ENCODE measurements around the gene PHKA2.

DNA sequence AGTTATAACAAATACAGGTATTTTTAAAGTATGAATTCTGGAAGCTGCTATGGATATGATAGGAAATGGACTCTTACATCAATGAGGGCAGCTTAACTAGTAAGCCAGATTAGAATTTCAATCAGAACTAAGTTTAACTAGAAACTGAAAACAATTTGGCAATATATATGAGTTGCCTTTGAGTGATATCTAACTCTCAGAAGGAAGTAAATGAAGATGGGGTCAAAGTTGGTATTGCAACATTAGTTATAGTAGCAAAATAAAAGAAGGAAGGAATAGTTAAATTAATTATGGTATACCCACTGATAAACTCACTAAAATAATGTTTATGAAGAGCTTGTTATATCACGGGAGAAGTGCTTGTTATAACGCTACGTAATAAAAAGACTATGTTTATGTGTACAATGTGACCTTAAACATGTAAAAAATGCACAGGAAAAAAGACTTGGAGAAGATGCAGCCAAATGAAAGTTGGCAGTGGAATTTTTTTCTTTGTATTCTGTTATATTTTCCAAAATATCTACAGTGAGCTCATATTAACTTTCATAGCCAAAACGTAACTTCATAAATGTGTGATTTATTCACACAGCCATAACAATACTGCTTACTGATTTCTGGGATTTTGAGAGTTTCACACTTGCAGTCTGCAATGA lies 34.5 kb downstream of the PHKA2 start:
- TF ChIP-seq, protein P1, sequence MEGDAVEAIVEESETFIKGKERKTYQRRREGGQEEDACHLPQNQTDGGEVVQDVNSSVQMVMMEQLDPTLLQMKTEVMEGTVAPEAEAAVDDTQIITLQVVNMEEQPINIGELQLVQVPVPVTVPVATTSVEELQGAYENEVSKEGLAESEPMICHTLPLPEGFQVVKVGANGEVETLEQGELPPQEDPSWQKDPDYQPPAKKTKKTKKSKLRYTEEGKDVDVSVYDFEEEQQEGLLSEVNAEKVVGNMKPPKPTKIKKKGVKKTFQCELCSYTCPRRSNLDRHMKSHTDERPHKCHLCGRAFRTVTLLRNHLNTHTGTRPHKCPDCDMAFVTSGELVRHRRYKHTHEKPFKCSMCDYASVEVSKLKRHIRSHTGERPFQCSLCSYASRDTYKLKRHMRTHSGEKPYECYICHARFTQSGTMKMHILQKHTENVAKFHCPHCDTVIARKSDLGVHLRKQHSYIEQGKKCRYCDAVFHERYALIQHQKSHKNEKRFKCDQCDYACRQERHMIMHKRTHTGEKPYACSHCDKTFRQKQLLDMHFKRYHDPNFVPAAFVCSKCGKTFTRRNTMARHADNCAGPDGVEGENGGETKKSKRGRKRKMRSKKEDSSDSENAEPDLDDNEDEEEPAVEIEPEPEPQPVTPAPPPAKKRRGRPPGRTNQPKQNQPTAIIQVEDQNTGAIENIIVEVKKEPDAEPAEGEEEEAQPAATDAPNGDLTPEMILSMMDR (IDR thresholded peaks at IDR 0.05): no peak
- no peak for TF ChIP-seq POLR2A (IDR thresholded peaks at IDR 0.05)

Measured in right lobe of liver (tissue), 4 donors.